ENCODE results near the gene ADISSP. TPM values are rescaled to one million over a fixed set of nuclear protein-coding genes. Genes with fewer than 3 reads are reported as not detected.
"Not testable (repeated sequence)": the region's sequence is repeated elsewhere in the genome, so short reads cannot be mapped to it uniquely, and the experiment has no call there.

Gene ADISSP
- total and polyA plus RNA-seq, 8 donors: 5.0 to 16.0 (median 11.3) TPM

DNA sequence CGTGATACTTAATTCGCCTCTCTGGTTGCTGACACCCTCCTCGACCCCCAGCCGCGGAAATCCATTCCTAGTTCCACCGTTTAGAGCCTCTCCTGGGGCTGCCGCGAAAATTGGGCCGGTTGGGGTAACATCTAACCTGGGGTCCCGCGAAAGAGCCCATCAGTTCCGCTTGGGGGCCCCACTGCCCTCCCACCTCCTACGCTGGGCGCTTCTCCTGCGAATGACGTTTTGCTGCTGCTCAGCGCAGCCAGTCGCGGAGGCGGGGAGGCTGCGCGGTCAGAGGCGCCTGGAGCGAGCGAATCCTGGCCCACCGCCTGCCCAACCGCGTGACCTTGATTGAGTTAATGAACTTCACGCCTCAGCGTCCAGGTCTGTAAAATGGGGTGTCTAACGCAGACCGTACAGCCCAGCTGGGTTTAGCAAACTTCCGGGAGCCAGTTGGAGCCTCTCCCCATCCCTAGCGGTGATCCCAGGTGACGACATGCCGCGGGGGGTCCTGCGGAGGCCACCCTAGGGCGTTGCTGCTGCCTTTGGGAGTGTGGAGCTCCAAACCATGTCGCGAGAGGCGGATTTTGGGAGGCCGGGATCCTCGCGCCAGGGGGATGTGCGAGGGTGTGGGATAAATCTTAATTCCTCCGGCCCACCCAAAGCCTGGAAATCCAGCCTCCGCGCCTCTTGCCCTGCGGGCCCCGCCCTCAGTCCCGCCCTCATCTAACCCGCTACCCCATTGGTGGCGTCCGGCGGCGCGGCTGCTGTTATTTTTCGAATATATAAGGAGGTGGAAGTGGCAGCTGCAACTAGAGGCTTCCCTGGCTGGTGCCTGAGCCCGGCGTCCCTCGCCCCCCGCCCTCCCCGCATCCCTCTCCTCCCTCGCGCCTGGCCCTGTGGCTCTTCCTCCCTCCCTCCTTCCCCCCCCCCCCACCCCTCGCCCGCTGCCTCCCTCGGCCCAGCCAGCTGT is 28.2 kb upstream of the ADISSP start, which contains the start of gene CDC25B:
TSS of gene CDC25B (plus strand) at position 800 of the 958 bp plus-strand sequence. CDS start 222 bp downstream, outside the sequence.
- Histone ChIP-seq H3K27ac (peak within 1 kb of the TSS; percentile 59 to 93 (median 83)), H3K36me3 (no peaks in the 10 kb centered on the region), H3K9me3 (no peaks in the 10 kb centered on the region), H3K4me1 (peaks cover 0 to 7% (median 0%) of the 10 kb centered on the region in 3 donors), H3K27me3 (no peaks in the 10 kb centered on the region), H3K4me3 (peak within 1 kb of the TSS; percentile 47 to 72 (median 54))
- 1 to 3% methylated on average over 51 to 68 of the region's 69 CpGs for WGBS, 2 donors
- peak; percentile 95 to 96 (median 96) for ATAC-seq
- TF ChIP-seq, protein P1, sequence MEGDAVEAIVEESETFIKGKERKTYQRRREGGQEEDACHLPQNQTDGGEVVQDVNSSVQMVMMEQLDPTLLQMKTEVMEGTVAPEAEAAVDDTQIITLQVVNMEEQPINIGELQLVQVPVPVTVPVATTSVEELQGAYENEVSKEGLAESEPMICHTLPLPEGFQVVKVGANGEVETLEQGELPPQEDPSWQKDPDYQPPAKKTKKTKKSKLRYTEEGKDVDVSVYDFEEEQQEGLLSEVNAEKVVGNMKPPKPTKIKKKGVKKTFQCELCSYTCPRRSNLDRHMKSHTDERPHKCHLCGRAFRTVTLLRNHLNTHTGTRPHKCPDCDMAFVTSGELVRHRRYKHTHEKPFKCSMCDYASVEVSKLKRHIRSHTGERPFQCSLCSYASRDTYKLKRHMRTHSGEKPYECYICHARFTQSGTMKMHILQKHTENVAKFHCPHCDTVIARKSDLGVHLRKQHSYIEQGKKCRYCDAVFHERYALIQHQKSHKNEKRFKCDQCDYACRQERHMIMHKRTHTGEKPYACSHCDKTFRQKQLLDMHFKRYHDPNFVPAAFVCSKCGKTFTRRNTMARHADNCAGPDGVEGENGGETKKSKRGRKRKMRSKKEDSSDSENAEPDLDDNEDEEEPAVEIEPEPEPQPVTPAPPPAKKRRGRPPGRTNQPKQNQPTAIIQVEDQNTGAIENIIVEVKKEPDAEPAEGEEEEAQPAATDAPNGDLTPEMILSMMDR (IDR thresholded peaks at IDR 0.05): peak in 3 of 4 donors; percentile 17 to 29 (median 23)
- peak; percentile 87 to 94 (median 92) for DNase-seq
- intact Hi-C loops (cut with DNase I): no loop called here
- FAIRE-seq: no peak

DNA sequence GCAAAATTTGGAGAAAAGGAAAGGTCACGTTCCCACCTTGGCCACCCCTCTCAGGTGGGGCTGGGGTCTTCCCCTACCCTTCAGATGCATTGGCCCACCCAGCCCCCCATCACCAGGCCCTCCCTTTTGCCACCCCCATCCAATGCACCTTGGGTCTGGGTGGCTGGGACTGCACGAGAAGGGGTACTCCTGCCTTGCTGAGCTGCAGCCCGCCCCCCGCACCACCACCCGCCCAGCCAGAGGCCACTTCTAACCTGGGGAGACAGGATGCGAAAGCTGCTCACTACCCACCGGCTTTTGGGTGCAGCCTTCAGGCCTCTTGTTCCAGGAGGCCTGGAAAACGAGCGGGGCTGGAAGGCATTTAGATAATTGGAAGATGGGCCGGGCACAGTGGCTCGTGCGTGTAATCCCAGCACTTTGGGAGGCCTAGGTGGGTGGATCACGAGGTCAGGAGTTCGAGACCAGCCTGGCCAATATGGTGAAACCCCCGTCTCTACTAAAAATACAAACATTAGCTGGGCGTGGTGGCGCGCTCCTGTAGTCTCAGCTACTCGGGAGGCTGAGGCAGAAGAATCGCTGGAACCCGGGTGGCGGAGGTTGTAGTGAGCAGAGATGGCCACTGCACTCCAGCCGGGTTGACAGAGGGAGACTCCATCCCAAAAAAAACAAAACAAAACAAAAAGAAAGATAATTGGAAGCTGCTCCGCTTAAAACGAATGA is 27.3 kb upstream of the ADISSP start:
- 85 to 89% methylated on average over 25 of the region's 25 CpGs for WGBS, 2 donors
- H3K9me3 ChIP-seq: no peaks in the 10 kb centered on the region
- ATAC-seq (no peak), FAIRE-seq (no peak), DNase-seq (peak in 2 of 6 donors; percentile 33 to 62)
- H3K4me1 ChIP-seq: peaks cover 0 to 7% (median 0%) of the 10 kb centered on the region in 3 donors
- H3K27me3 ChIP-seq: no peaks in the 10 kb centered on the region
- intact Hi-C loops (cut with DNase I): no loop called here
- H3K27ac ChIP-seq: peak overlapping the region in 3 of 4 donors; percentile 59 to 92 (median 74)
- no peaks in the 10 kb centered on the region for H3K36me3 ChIP-seq
- TF ChIP-seq, protein P1 (IDR thresholded peaks at IDR 0.05): no peak
- H3K4me3 ChIP-seq: peak overlapping the region in 2 of 4 donors; percentile 54 to 72

DNA sequence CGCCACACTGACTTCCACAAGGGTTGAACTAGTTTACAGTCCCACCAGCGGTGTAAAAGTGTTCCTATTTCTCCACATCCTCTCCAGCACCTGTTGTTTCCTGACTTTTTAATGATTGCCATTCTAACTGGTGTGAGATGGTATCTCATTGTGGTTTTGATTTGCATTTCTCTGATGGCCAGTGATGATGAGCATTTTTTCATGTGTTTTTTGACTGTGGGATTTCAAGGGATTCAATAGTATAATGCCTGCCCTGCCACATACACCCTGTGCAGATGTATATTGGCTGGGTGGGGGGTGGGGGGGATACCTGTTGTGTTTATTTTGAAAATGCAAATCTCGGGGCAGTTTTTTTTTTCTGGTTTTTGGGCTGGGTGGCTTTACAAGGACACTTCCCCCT is 26.6 kb upstream of the ADISSP start:
- not testable (repeated sequence) for ATAC-seq, H3K27me3 ChIP-seq
- 67 to 85% methylated on average over 1 to 2 of the region's 3 CpGs for WGBS, 2 donors

DNA sequence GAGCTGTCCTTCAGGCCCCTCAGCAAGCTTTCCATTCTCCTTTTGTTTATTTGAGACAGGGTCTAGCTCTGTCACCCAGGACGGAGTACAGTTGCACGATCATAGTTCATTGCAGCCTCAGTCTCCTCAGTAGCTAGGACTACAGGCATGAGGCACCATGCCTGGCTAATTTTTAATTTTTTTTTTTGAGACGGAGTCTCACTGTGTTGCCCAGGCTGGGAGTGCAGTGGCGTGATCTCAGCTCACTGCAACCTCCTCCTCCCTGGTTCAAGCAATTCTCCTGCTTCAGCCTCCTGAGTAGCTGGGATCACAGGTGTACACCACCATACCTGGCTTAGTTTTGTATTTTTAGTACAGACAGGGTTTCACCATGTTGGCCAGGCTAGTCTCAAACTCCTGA is 21.6 kb upstream of the ADISSP start:
- peaks cover 7 to 23% (median 11%) of the 10 kb centered on the region in 3 donors for H3K4me1 ChIP-seq
- FAIRE-seq, ATAC-seq, H3K36me3 ChIP-seq, H3K9me3 ChIP-seq, H3K4me3 ChIP-seq, H3K27me3 ChIP-seq, H3K27ac ChIP-seq, DNase-seq: not testable (repeated sequence)
- WGBS, 2 donors: 91% methylated on average over 4 of the region's 4 CpGs
- intact Hi-C loops (cut with DNase I): loop anchor here in 1 of 3 donors (5.0 kb wide), 1 partner anchor 33 kb away; the partner anchor contains the start of gene AP5S1

More for the DNA sequence above, 26.6 kb upstream of the ADISSP start:
- H3K36me3 ChIP-seq; H3K4me1 ChIP-seq; H3K27ac ChIP-seq; FAIRE-seq; H3K4me3 ChIP-seq; DNase-seq; intact Hi-C loops (cut with DNase I); H3K9me3 ChIP-seq: not testable (repeated sequence)

DNA sequence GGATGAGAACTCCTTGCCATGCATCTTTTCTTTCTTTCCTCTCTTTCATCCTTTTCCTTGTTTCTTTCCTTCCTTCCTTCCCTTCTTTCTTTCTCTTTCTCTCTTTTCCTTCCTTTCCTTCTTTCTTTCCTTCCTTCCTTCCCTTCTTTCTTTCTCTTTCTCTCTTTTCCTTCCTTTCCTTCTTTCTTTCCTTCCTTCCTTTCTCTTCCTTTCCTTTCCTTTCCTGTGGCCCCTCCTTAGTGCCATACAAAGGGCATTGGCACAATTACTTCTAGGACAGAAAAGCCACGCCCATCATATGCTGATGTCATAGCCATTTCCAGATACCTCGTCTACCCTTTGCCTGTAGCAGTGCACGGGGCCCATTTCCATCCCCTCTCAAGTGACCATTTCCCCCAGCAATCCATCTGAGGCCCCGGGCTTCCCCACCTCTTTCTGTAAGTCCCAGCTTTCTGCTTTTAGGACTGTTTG is 21.2 kb upstream of the ADISSP start:
- intact Hi-C loops (cut with DNase I): loop anchor here in 1 of 3 donors (5.0 kb wide), 1 partner anchor 34 kb away; the partner anchor contains the start of gene AP5S1
- ATAC-seq (no peak), FAIRE-seq (no peak), DNase-seq (peak in 1 of 6 donors; percentile 7)
- TF ChIP-seq, protein P1 (IDR thresholded peaks at IDR 0.05): no peak
- Histone ChIP-seq H3K27me3 (no peaks in the 10 kb centered on the region), H3K27ac (no peak overlapping the region), H3K4me3 (no peak overlapping the region), H3K36me3 (no peaks in the 10 kb centered on the region), H3K9me3 (no peaks in the 10 kb centered on the region), H3K4me1 (peaks cover 10 to 28% (median 16%) of the 10 kb centered on the region in 3 donors)
- 55 to 58% methylated on average over 4 of the region's 4 CpGs for WGBS, 2 donors
